Trophoblast cell (in vitro differentiated cells and primary cell): ENCODE results near the gene PPP2R2D.
"Not testable (repeated sequence)": the region's sequence is repeated elsewhere in the genome, so short reads cannot be mapped to it uniquely, and the experiment has no call there.

Experiments
- DNase-seq, 2 donors: peaks; one replicate each; pipeline ENCODE4 v3.0.0-alpha.2; 2016
- H2AFZ ChIP-seq: 2 replicates; pipeline ENCODE4 v1.6.1; 2013; ENCODE audit warnings: low read length, moderate library complexity, mild to moderate bottlenecking; ENCODE audit not compliant: insufficient read depth, poor library complexity
- H2AK5ac ChIP-seq: 2 replicates; pipeline ENCODE4 v1.6.1; 2013; ENCODE audit warnings: mild to moderate bottlenecking, low read length
- H2BK120ac ChIP-seq: 2 replicates; pipeline ENCODE4 v1.6.1; 2013; ENCODE audit warnings: low read length, mild to moderate bottlenecking, moderate library complexity; ENCODE audit not compliant: insufficient read depth, poor library complexity
- H2BK12ac ChIP-seq: 2 replicates; pipeline ENCODE4 v1.6.1; 2013; ENCODE audit warnings: mild to moderate bottlenecking, low read length, moderate library complexity
- H2BK5ac ChIP-seq: 2 replicates; pipeline ENCODE4 v1.6.1; 2013; ENCODE audit warnings: low read length, low read depth, moderate library complexity, mild to moderate bottlenecking; ENCODE audit not compliant: poor library complexity
- H3K14ac ChIP-seq: 2 replicates; pipeline ENCODE4 v1.6.1; 2013; ENCODE audit warnings: mild to moderate bottlenecking, low read length
- H3K18ac ChIP-seq: 2 replicates; pipeline ENCODE4 v1.6.1; 2013; ENCODE audit warnings: mild to moderate bottlenecking, low read length
- H3K23ac ChIP-seq: 2 replicates; pipeline ENCODE4 v1.6.1; 2013; ENCODE audit warnings: low read length
- H3K27ac ChIP-seq: 2 replicates; pipeline ENCODE4 v1.5.1; 2013; ENCODE audit warnings: low read depth, mild to moderate bottlenecking, inconsistent platforms, low read length, moderate library complexity
- H3K27me3 ChIP-seq: 2 replicates; pipeline ENCODE4 v1.6.1; 2013; ENCODE audit warnings: inconsistent platforms, mild to moderate bottlenecking, low read length, moderate library complexity; ENCODE audit not compliant: insufficient read depth
- H3K36me3 ChIP-seq, 2 experiments: 1 replicate in 1 of 2; 2 replicates in 1 of 2; pipeline ENCODE4 v1.6.1; 2013; ENCODE audit warnings: low read length in 2 of 2, mild to moderate bottlenecking in 2 of 2, moderate library complexity in 1 of 2; ENCODE audit not compliant: insufficient read depth in 2 of 2, control insufficient read depth in 1 of 2
- H3K4ac ChIP-seq: 2 replicates; pipeline ENCODE4 v1.6.1; 2013; ENCODE audit warnings: low read depth, mild to moderate bottlenecking, low read length, moderate library complexity
- H3K4me1 ChIP-seq, 2 experiments: 1 replicate in 1 of 2; 2 replicates in 1 of 2; pipeline ENCODE4 v1.6.1; 2013; ENCODE audit warnings: low read length in 2 of 2, mild to moderate bottlenecking in 2 of 2, moderate library complexity in 1 of 2; ENCODE audit not compliant: insufficient read depth in 2 of 2, control insufficient read depth in 1 of 2
- H3K4me2 ChIP-seq: 2 replicates; pipeline ENCODE4 v1.6.1; 2013; ENCODE audit warnings: inconsistent platforms, mild to moderate bottlenecking, low read length, moderate library complexity
- H3K4me3 ChIP-seq: 2 replicates; pipeline ENCODE4 v1.5.1; 2013; ENCODE audit warnings: mild to moderate bottlenecking, low read depth, low read length, inconsistent platforms
- H3K79me1 ChIP-seq: one replicate; pipeline ENCODE4 v1.6.1; 2013; ENCODE audit warnings: low read length
- H3K79me2 ChIP-seq: 2 replicates; pipeline ENCODE4 v1.6.1; 2013; ENCODE audit warnings: low read length, mild to moderate bottlenecking; ENCODE audit not compliant: control insufficient read depth, insufficient read depth, poor library complexity
- H3K9ac ChIP-seq: 2 replicates; pipeline ENCODE4 v1.6.1; 2013; ENCODE audit warnings: mild to moderate bottlenecking, low read length
- H3K9me3 ChIP-seq: 2 replicates; pipeline ENCODE4 v1.6.1; 2013; ENCODE audit warnings: low read depth, mild to moderate bottlenecking, control low read depth, inconsistent platforms, low read length; ENCODE audit not compliant: insufficient read depth
- H4K12ac ChIP-seq: 2 replicates; pipeline ENCODE4 v1.6.1; 2013; ENCODE audit warnings: low read depth, mild to moderate bottlenecking, low read length, moderate library complexity
- H4K8ac ChIP-seq: 2 replicates; pipeline ENCODE4 v1.6.1; 2013; ENCODE audit warnings: low read depth, mild to moderate bottlenecking, low read length, moderate library complexity
- H4K91ac ChIP-seq: one replicate; pipeline ENCODE4 v1.6.1; 2013; ENCODE audit warnings: low read depth, mild to moderate bottlenecking, low read length, moderate library complexity
- WGBS: extraction: QIAGEN DNeasy Blood & Tissue Kit; methylation state at CpG from one replicate; pipeline ENCODE4 v1.1.7; 2013; ENCODE audit warnings: missing lambda C conversion rate; ENCODE audit not compliant: insufficient read length, insufficient coverage; ENCODE audit errors: extremely low coverage; 5-methylcytosine and 5-hydroxymethylcytosine counted together

Gene PPP2R2D

GRCh38 chr10:131983780-131984179, 83.0 kb downstream of the PPP2R2D start:
- peaks cover 14% of the 10 kb centered on the region in 2 experiments for H3K4me1 ChIP-seq
- no peak overlapping the region for H4K12ac ChIP-seq
- no peak for DNase-seq
- H3K36me3 ChIP-seq = no peaks in the 10 kb centered on the region
- H4K91ac ChIP-seq = no peak overlapping the region
- no peak overlapping the region for H2BK120ac ChIP-seq
- no peak overlapping the region for H2BK5ac ChIP-seq
- no peak overlapping the region for H4K8ac ChIP-seq
- H3K14ac ChIP-seq = no peak overlapping the region
- H3K23ac ChIP-seq = no peak overlapping the region
- peaks cover 14% of the 10 kb centered on the region for H3K79me2 ChIP-seq
- peaks cover 18% of the 10 kb centered on the region for H3K79me1 ChIP-seq
- H3K4me3 ChIP-seq = no peak overlapping the region
- H3K18ac ChIP-seq = no peak overlapping the region
- H3K4me2 ChIP-seq = no peak overlapping the region
- H3K9ac ChIP-seq = no peak overlapping the region
- no peak overlapping the region for H2AK5ac ChIP-seq
- WGBS = no CpG with 5 or more reads among the region's 6 CpGs
- H3K27ac ChIP-seq = no peak overlapping the region
- peaks cover 2% of the 10 kb centered on the region for H3K9me3 ChIP-seq
- no peak overlapping the region for H2AFZ ChIP-seq
- H3K4ac ChIP-seq = no peak overlapping the region
- H2BK12ac ChIP-seq = no peak overlapping the region
- H3K27me3 ChIP-seq = peaks cover 10% of the 10 kb centered on the region

GRCh38 chr10:131986851-131987250, 86.0 kb downstream of the PPP2R2D start:
- no CpG with 5 or more reads among the region's 7 CpGs for WGBS
- DNase-seq, H4K8ac ChIP-seq, H4K91ac ChIP-seq, H3K4ac ChIP-seq, H2BK120ac ChIP-seq, H3K27ac ChIP-seq, H3K4me3 ChIP-seq, H3K14ac ChIP-seq, H3K9ac ChIP-seq, H3K36me3 ChIP-seq, H2BK5ac ChIP-seq, H3K4me1 ChIP-seq, H3K23ac ChIP-seq, H3K9me3 ChIP-seq, H3K79me2 ChIP-seq, H2AK5ac ChIP-seq, H4K12ac ChIP-seq, H2BK12ac ChIP-seq, H2AFZ ChIP-seq, H3K4me2 ChIP-seq, H3K79me1 ChIP-seq, H3K18ac ChIP-seq: not testable (repeated sequence)
- peaks cover 10% of the 10 kb centered on the region for H3K27me3 ChIP-seq

GRCh38 chr10:131987301-131987700, 86.5 kb downstream of the PPP2R2D start:
- no CpG with 5 or more reads among the region's 5 CpGs for WGBS
- H3K79me2 ChIP-seq, H2BK120ac ChIP-seq, H3K4me3 ChIP-seq, H3K4me1 ChIP-seq, H4K91ac ChIP-seq, H2AK5ac ChIP-seq, H3K27ac ChIP-seq, H3K36me3 ChIP-seq, H3K79me1 ChIP-seq, H3K9ac ChIP-seq, H4K8ac ChIP-seq, DNase-seq, H3K14ac ChIP-seq, H3K27me3 ChIP-seq, H3K4me2 ChIP-seq, H3K4ac ChIP-seq, H3K9me3 ChIP-seq, H2BK12ac ChIP-seq, H2BK5ac ChIP-seq, H4K12ac ChIP-seq, H3K23ac ChIP-seq, H3K18ac ChIP-seq, H2AFZ ChIP-seq: not testable (repeated sequence)

DNA sequence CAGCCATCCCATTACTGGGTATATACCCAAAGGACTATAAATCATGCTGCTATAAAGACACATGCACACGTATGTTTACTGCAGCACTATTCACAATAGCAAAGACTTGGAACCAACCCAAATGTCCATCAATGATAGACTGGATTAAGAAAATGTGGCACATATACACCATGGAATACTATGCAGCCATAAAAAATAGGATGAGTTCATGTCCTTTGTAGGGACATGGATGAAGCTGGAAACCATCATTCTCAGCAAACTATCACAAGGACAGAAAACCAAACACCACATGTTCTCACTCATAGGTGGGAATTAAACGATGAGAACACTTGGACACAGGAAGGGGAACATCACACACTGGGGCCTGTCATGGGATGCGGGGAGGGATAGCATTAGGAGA, 87.0 kb downstream of the PPP2R2D start:
- not testable (repeated sequence) for H3K79me1 ChIP-seq, H2BK120ac ChIP-seq, H3K79me2 ChIP-seq, H3K9me3 ChIP-seq, H3K4me2 ChIP-seq, H3K4me1 ChIP-seq, DNase-seq, H4K12ac ChIP-seq, H3K14ac ChIP-seq, H2BK12ac ChIP-seq, H3K27me3 ChIP-seq, H2BK5ac ChIP-seq, H3K27ac ChIP-seq, H3K36me3 ChIP-seq, H3K4ac ChIP-seq, H4K8ac ChIP-seq, H4K91ac ChIP-seq, H2AFZ ChIP-seq, H2AK5ac ChIP-seq, H3K23ac ChIP-seq, H3K9ac ChIP-seq, H3K4me3 ChIP-seq, H3K18ac ChIP-seq
- WGBS = no CpG with 5 or more reads among the region's 3 CpGs
